KMS-11 (cell line): Measurements from ENCODE around the gene HOXB5.

Experiments used
- H2AFZ ChIP-seq: fragments of 200-600 bp; sonication (generic); 2 replicates; pipeline ENCODE4 v1.6.1; 2016; ENCODE audit warnings: antibody characterized with exemption, mixed run types, low read depth
- H3K27ac ChIP-seq: fragments of 200-600 bp; sonication (generic); 2 replicates; pipeline ENCODE4 v1.6.1; 2016; ENCODE audit warnings: mild to moderate bottlenecking, mixed run types
- H3K27me3 ChIP-seq: fragments of 200-600 bp; sonication (generic); 2 replicates; pipeline ENCODE4 v1.6.1; 2017; ENCODE audit warnings: mild to moderate bottlenecking, low read depth, mixed run types, moderate library complexity; ENCODE audit not compliant: insufficient read depth
- H3K36me3 ChIP-seq: fragments of 200-600 bp; sonication (generic); 2 replicates; pipeline ENCODE4 v1.6.1; 2017; ENCODE audit warnings: mild to moderate bottlenecking, mixed run types; ENCODE audit not compliant: insufficient read depth
- H3K4me1 ChIP-seq: fragments of 200-600 bp; sonication (generic); 2 replicates; pipeline ENCODE4 v1.6.1; 2016; ENCODE audit warnings: mild to moderate bottlenecking, low read depth, mixed run types; ENCODE audit not compliant: poor library complexity, severe bottlenecking
- H3K4me2 ChIP-seq: fragments of 200-600 bp; sonication (generic); 2 replicates; pipeline ENCODE4 v1.7.0; 2016; ENCODE audit warnings: mild to moderate bottlenecking, mixed run types
- H3K4me3 ChIP-seq: fragments of 200-600 bp; sonication (generic); IDR thresholded peaks from 2 replicates; pipeline ENCODE4 v1.6.1; 2017; ENCODE audit warnings: low read depth, low read length, mixed read lengths; ENCODE audit not compliant: insufficient read depth
- H3K79me2 ChIP-seq: fragments of 200-600 bp; sonication (generic); 2 replicates; pipeline ENCODE4 v1.6.1; 2016; ENCODE audit warnings: low read depth, mixed run types; ENCODE audit not compliant: insufficient read depth
- H3K9ac ChIP-seq: fragments of 200-600 bp; sonication (generic); 2 replicates; pipeline ENCODE4 v1.6.1; 2016; ENCODE audit warnings: mild to moderate bottlenecking, mixed run types
- H4K20me1 ChIP-seq: fragments of 200-600 bp; sonication (generic); 2 replicates; pipeline ENCODE4 v1.6.1; 2016; ENCODE audit warnings: mild to moderate bottlenecking, mixed run types; ENCODE audit not compliant: insufficient read depth
- CTCF ChIP-seq: fragments of 200-600 bp; sonication (generic); conservative IDR thresholded peaks from 2 replicates; pipeline ENCODE4 v1.6.1; 2017; ENCODE audit warnings: low read depth, mild to moderate bottlenecking, antibody characterized with exemption, low read length, moderate library complexity, mixed read lengths

The HOXB5 gene

DNA sequence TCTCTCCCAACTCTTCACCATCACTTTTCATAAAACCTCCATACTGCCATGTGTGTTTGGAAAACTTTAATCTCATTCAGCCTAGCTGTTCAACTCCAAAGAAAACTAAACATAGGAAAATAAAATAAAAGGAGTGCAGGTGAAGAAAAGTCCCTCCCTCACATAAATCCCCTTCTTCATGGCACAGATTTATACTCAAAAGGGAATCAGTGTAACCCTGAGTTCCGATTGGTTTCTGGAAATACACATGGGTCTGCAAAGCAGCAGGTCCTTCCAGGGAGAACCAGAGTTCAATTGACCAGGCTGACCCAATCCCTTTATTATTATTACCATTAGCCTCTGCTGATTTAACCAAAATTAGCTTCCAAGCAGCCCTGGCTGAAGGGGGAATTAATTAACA, 39.8 kb downstream of the HOXB5 start:
- H3K9ac ChIP-seq = no peak overlapping the region
- H3K79me2 ChIP-seq = no peaks in the 10 kb centered on the region
- no peak overlapping the region for H3K27ac ChIP-seq
- H3K4me2 ChIP-seq = no peak overlapping the region
- no peaks in the 10 kb centered on the region for H3K36me3 ChIP-seq
- H3K27me3 ChIP-seq = no peaks in the 10 kb centered on the region
- H2AFZ ChIP-seq = no peak overlapping the region
- TF ChIP-seq CTCF = no peak
- H3K4me1 ChIP-seq = no peaks in the 10 kb centered on the region
- H3K4me3 ChIP-seq = no peak overlapping the region
- no peaks in the 10 kb centered on the region for H4K20me1 ChIP-seq

DNA sequence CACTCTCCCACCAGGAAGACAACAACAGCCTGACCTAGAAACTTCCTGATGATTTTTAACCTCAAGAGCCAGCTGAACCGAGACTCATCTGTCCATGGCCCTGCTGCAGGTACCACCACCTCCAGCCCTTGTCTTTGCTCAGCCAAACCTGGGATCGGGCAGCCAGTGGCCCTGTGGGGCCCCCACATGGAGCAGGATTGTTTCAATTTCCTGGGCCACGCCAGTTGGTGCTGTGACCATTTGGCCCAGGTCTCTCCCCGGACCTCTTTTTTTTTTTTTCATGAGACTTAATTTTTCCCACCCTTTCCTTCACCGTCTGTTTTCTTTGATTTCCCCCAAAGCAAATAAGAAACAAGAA, 40.4 kb downstream of the HOXB5 start:
- no peak for TF ChIP-seq CTCF
- Histone ChIP-seq H3K9ac (no peak overlapping the region), H3K4me2 (no peak overlapping the region), H3K27me3 (no peaks in the 10 kb centered on the region), H4K20me1 (no peaks in the 10 kb centered on the region), H3K79me2 (no peaks in the 10 kb centered on the region), H2AFZ (no peak overlapping the region), H3K4me3 (no peak overlapping the region), H3K4me1 (no peaks in the 10 kb centered on the region), H3K27ac (no peak overlapping the region), H3K36me3 (no peaks in the 10 kb centered on the region)

GRCh38 chr17:48552466-48553189, 41.0 kb downstream of the HOXB5 start:
- Histone ChIP-seq H3K4me2 (no peak overlapping the region), H3K79me2 (no peaks in the 10 kb centered on the region), H3K4me3 (no peak overlapping the region), H4K20me1 (no peaks in the 10 kb centered on the region), H3K36me3 (no peaks in the 10 kb centered on the region), H2AFZ (no peak overlapping the region), H3K9ac (no peak overlapping the region), H3K4me1 (no peaks in the 10 kb centered on the region), H3K27me3 (no peaks in the 10 kb centered on the region), H3K27ac (no peak overlapping the region)
- no peak for TF ChIP-seq CTCF

- TF ChIP-seq CTCF = no peak
- Histone ChIP-seq H3K79me2 (no peaks in the 10 kb centered on the region), H3K4me2 (no peak overlapping the region), H3K4me1 (no peaks in the 10 kb centered on the region), H3K27me3 (no peaks in the 10 kb centered on the region), H3K36me3 (no peaks in the 10 kb centered on the region), H3K9ac (no peak overlapping the region), H2AFZ (no peak overlapping the region), H3K4me3 (no peak overlapping the region), H4K20me1 (no peaks in the 10 kb centered on the region), H3K27ac (no peak overlapping the region)
Observed at GRCh38 chr17:48551596-48552465, 41.7 kb downstream of the HOXB5 start.
